KBM-7 (cell line): Measurements from ENCODE around the gene INPP5F.
A peak's percentile ranks its signal among the peaks of the same experiment; 100 is the strongest.
"Not testable (repeated sequence)": the region's sequence is repeated elsewhere in the genome, so short reads cannot be mapped to it uniquely, and the experiment has no call there.

Experiments
- DNase-seq: peaks from one replicate; pipeline ENCODE4 v3.0.0-alpha.2; 2015
- in situ Hi-C: fragments of 300-500 bp; cut with MboI; formaldehyde crosslinking; loops from 2 replicates; pipeline ENCODE4 v1.14.3; 2020; ENCODE audit warnings: low sequenced_read_pairs, low pct_unique_long_range_greater_than_20kb, mixed read lengths

The INPP5F gene

GRCh38 chr10:119702583-119702982 is 23.3 kb upstream of the INPP5F start:
- in situ Hi-C loops = no loop called here
- DNase-seq = no peak

GRCh38 chr10:119703903-119704508 is 21.8 kb upstream of the INPP5F start:
- DNase-seq = no peak
- in situ Hi-C loops = no loop called here

- in situ Hi-C loops = no loop called here
- DNase-seq = no peak
Measured at GRCh38 chr10:119705434-119705831, 20.4 kb upstream of the INPP5F start.

- in situ Hi-C loops = no loop called here
- DNase-seq = peak; percentile 28
Measured at GRCh38 chr10:119706521-119707278, 19.1 kb upstream of the INPP5F start.

- DNase-seq, in situ Hi-C loops: not testable (repeated sequence)
Measured at GRCh38 chr10:119707331-119707730, 18.5 kb upstream of the INPP5F start.

GRCh38 chr10:119710935-119711334 is 14.9 kb upstream of the INPP5F start:
- in situ Hi-C loops, DNase-seq: not testable (repeated sequence)

GRCh38 chr10:119713744-119714483 is 11.9 kb upstream of the INPP5F start:
- in situ Hi-C loops = no loop called here
- DNase-seq = no peak

GRCh38 chr10:119714484-119714816 is 11.4 kb upstream of the INPP5F start:
- in situ Hi-C loops = no loop called here
- DNase-seq = no peak

GRCh38 chr10:119715628-119716505 is 10.0 kb upstream of the INPP5F start:
- DNase-seq = no peak
- in situ Hi-C loops = no loop called here

- no peak for DNase-seq
- in situ Hi-C loops = no loop called here
Measured at GRCh38 chr10:119723161-119723560, 2.7 kb upstream of the INPP5F start.

GRCh38 chr10:119723624-119724023 is 2.2 kb upstream of the INPP5F start:
- in situ Hi-C loops = no loop called here
- no peak for DNase-seq

- DNase-seq = peak; percentile 77
- in situ Hi-C loops = no loop called here
Measured at GRCh38 chr10:119724593-119725516, 995 bp upstream of the INPP5F start.

- in situ Hi-C loops = no loop called here
- DNase-seq = no peak
Measured at GRCh38 chr10:119725517-119725827, 378 bp upstream of the INPP5F start.

- in situ Hi-C loops = no loop called here
- peak; percentile 41 for DNase-seq
Measured at GRCh38 chr10:119726676-119727261, 919 bp downstream of the INPP5F start.

GRCh38 chr10:119728172-119728800 is 2.4 kb downstream of the INPP5F start:
- in situ Hi-C loops = no loop called here
- DNase-seq = no peak

GRCh38 chr10:119734396-119735332 is 8.8 kb downstream of the INPP5F start:
- DNase-seq = no peak
- in situ Hi-C loops = no loop called here

GRCh38 chr10:119735451-119735850 is 9.6 kb downstream of the INPP5F start:
- no peak for DNase-seq
- in situ Hi-C loops = no loop called here
